Cardiac fibroblast (primary cell): Measurements from ENCODE around the gene LGALS7B.

ENCODE experiments used
- DNase-seq, 2 donors: peaks; one replicate each; pipeline versions ENCODE4 v3.0.0 to v3.0.0-alpha.2; 2010; ENCODE audit warnings: low read depth in 2 of 2
- H3K4me3 ChIP-seq, 2 donors: replicated peaks in 1 of 2; 1 replicate in 1 of 2; 2 replicates in 1 of 2; pipeline ENCODE4 v1.5.1; 2011; ENCODE audit warnings: low read depth in 2 of 2, low read length in 2 of 2, mild to moderate bottlenecking in 2 of 2, moderate library complexity in 1 of 2
- CTCF ChIP-seq: IDR thresholded peaks from one replicate; pipeline ENCODE4 v1.5.1; 2011; ENCODE audit warnings: low read depth, mild to moderate bottlenecking, low read length, inconsistent platforms

Gene LGALS7B

DNA sequence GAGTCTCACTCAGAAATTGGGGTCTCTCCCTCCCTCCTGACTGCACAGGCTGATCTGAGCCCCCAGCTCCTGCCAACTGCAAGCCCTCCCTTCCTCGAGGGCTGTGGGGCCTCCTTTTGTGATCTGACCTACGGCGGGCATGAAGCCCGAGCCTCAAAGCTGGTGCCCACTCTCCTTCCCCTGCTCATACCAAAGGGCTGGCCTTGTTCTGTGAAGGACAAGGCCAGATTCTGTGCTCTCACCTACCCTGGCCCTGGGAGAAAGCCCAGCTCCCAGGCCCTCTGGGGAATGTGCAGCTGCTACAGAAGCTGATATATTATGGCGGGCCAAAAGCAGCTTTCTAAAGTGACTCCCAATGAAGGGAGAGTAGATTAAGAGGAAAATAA lies 51.6 kb downstream of the LGALS7B start:
- TF ChIP-seq CTCF, result no peak
- H3K4me3 ChIP-seq, result no peak overlapping the region
- no peak for DNase-seq
